ENCODE measurements around the gene DEAF1. TPM values are rescaled to one million over a fixed set of nuclear protein-coding genes. Genes with fewer than 3 reads are reported as not detected.

Gene DEAF1
- total RNA-seq, 2 donors from 2014 or later = 44.1 to 51.9 TPM

GRCh38 chr11:695538-696248 is 671 bp upstream of the DEAF1 start, which contains the start of gene TMEM80:
TSS of gene TMEM80 (plus strand) at chr11:695816. CDS start at chr11:695828, 12 bp downstream.
- no peak for TF ChIP-seq CTCF (conservative IDR thresholded peaks at IDR 0.05)
- peak within 1 kb of the TSS; percentile 76 for H3K4me3 Mint-ChIP-seq
- Histone ChIP-seq H3K27me3 (ENCODE audit: control insufficient read depth, insufficient read depth, low read length, poor library complexity, severe bottlenecking) (no peaks in the 10 kb centered on the region), H3K4me1 (ENCODE audit: control insufficient read depth, insufficient read depth, low read length) (peaks cover 5% of the 10 kb centered on the region), H3K9me3 (ENCODE audit: control insufficient read depth, low read length) (no peaks in the 10 kb centered on the region), H3K27ac (ENCODE audit: low read depth, low read length) (peak within 1 kb of the TSS; percentile 99), H3K4me3 (ENCODE audit: low read length) (peak within 1 kb of the TSS; percentile 88), H3K9ac (ENCODE audit: extremely low read depth, low read length, poor library complexity, severe bottlenecking) (peak within 1 kb of the TSS; percentile 91), H3K36me3 (ENCODE audit: control insufficient read depth, insufficient read depth, low read length) (no peaks in the 10 kb centered on the region)
- peaks cover 8% of the 10 kb centered on the region for H3K36me3 Mint-ChIP-seq (ENCODE audit: low read depth)
- 0% methylated on average over 59 to 101 of the region's 101 CpGs for WGBS, 2 experiments (ENCODE audit: insufficient coverage in 1 of 2, insufficient read length in 1 of 2)
- H3K27me3 Mint-ChIP-seq (ENCODE audit: insufficient read depth) = no peaks in the 10 kb centered on the region
- DNase-seq = peak; percentile 99
- peak within 1 kb of the TSS; percentile 97 for H3K27ac Mint-ChIP-seq
- H3K4me1 Mint-ChIP-seq = peaks cover 20% of the 10 kb centered on the region
- H3K9me3 Mint-ChIP-seq = no peaks in the 10 kb centered on the region

GRCh38 chr11:695288-695537 is 191 bp upstream of the DEAF1 start:
- Mint-ChIP-seq H3K27ac (peak overlapping the region; percentile 97), H3K4me3 (peak overlapping the region; percentile 76), H3K4me1 (peaks cover 20% of the 10 kb centered on the region), H3K27me3 (ENCODE audit: insufficient read depth) (no peaks in the 10 kb centered on the region), H3K36me3 (ENCODE audit: low read depth) (peaks cover 7% of the 10 kb centered on the region), H3K9me3 (no peaks in the 10 kb centered on the region)
- no peak for DNase-seq
- Histone ChIP-seq H3K9me3 (ENCODE audit: control insufficient read depth, low read length) (no peaks in the 10 kb centered on the region), H3K4me3 (ENCODE audit: low read length) (peak overlapping the region; percentile 88), H3K27ac (ENCODE audit: low read depth, low read length) (peak overlapping the region; percentile 99), H3K36me3 (ENCODE audit: control insufficient read depth, insufficient read depth, low read length) (no peaks in the 10 kb centered on the region), H3K9ac (ENCODE audit: extremely low read depth, low read length, poor library complexity, severe bottlenecking) (peak overlapping the region; percentile 91), H3K27me3 (ENCODE audit: control insufficient read depth, insufficient read depth, low read length, poor library complexity, severe bottlenecking) (no peaks in the 10 kb centered on the region), H3K4me1 (ENCODE audit: control insufficient read depth, insufficient read depth, low read length) (peaks cover 5% of the 10 kb centered on the region)
- 0% methylated on average over 14 to 25 of the region's 25 CpGs for WGBS, 2 experiments (ENCODE audit: insufficient coverage in 1 of 2, insufficient read length in 1 of 2)
- TF ChIP-seq CTCF (conservative IDR thresholded peaks at IDR 0.05) = no peak

- H3K36me3 ChIP-seq (ENCODE audit: control insufficient read depth, insufficient read depth, low read length) = peaks cover 7% of the 10 kb centered on the region
- H3K9ac ChIP-seq (ENCODE audit: extremely low read depth, low read length, poor library complexity, severe bottlenecking) = no peak overlapping the region
- H3K4me3 ChIP-seq (ENCODE audit: low read length) = peak overlapping the region; percentile 66
- no peak for DNase-seq
- Mint-ChIP-seq H3K27ac (peak overlapping the region; percentile 46), H3K9me3 (no peaks in the 10 kb centered on the region), H3K4me1 (peaks cover 20% of the 10 kb centered on the region), H3K27me3 (ENCODE audit: insufficient read depth) (no peaks in the 10 kb centered on the region), H3K36me3 (ENCODE audit: low read depth) (peaks cover 13% of the 10 kb centered on the region), H3K4me3 (peak overlapping the region; percentile 76)
- H3K4me1 ChIP-seq (ENCODE audit: control insufficient read depth, insufficient read depth, low read length) = peaks cover 5% of the 10 kb centered on the region
- no peaks in the 10 kb centered on the region for H3K27me3 ChIP-seq (ENCODE audit: control insufficient read depth, insufficient read depth, low read length, poor library complexity, severe bottlenecking)
- H3K27ac ChIP-seq (ENCODE audit: low read depth, low read length) = no peak overlapping the region
- 87 to 96% methylated on average over 4 to 15 of the region's 15 CpGs for WGBS, 2 experiments (ENCODE audit: insufficient coverage in 1 of 2, insufficient read length in 1 of 2)
- no peak for TF ChIP-seq CTCF (conservative IDR thresholded peaks at IDR 0.05)
- no peaks in the 10 kb centered on the region for H3K9me3 ChIP-seq (ENCODE audit: control insufficient read depth, low read length)
Measured at GRCh38 chr11:693887-694562, 997 bp downstream of the DEAF1 start.

Measured in endodermal cell (in vitro differentiated cells).